RWPE1 (cell line): ENCODE measurements around the gene KXD1.
A peak's percentile ranks its signal among the peaks of the same experiment; 100 is the strongest.

Source experiments
- CTCF ChIA-PET: fragments of 350-600 bp; sonication (Branson Sonifier 250); formaldehyde crosslinking; extraction: SDS; loops from one replicate; lab custom pipeline; 2021; lab: Yijun Ruan, JAX
- POLR2A ChIA-PET: fragments of 400-600 bp; formaldehyde crosslinking; extraction: SDS; loops from one replicate; lab custom pipeline; 2020; ENCODE audit warnings: antibody characterized with exemption; ENCODE audit not compliant: low non-redundant PET; lab: Yijun Ruan, JAX
- DNase-seq: peaks from one replicate; pipeline ENCODE4 v3.0.0; 2012; ENCODE audit warnings: low spot score
- H3K27ac ChIP-seq: fragments of 450-650 bp; 2 replicates; pipeline ENCODE4 v1.5.1; 2017
- TF ChIP-seq, protein P1 (sequence below): fragments of 450-650 bp; conservative IDR thresholded peaks from 2 replicates; pipeline ENCODE4 v1.5.1; 2017; ENCODE audit warnings: low read depth, mild to moderate bottlenecking

Gene KXD1, protein sequence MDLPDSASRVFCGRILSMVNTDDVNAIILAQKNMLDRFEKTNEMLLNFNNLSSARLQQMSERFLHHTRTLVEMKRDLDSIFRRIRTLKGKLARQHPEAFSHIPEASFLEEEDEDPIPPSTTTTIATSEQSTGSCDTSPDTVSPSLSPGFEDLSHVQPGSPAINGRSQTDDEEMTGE

DNA sequence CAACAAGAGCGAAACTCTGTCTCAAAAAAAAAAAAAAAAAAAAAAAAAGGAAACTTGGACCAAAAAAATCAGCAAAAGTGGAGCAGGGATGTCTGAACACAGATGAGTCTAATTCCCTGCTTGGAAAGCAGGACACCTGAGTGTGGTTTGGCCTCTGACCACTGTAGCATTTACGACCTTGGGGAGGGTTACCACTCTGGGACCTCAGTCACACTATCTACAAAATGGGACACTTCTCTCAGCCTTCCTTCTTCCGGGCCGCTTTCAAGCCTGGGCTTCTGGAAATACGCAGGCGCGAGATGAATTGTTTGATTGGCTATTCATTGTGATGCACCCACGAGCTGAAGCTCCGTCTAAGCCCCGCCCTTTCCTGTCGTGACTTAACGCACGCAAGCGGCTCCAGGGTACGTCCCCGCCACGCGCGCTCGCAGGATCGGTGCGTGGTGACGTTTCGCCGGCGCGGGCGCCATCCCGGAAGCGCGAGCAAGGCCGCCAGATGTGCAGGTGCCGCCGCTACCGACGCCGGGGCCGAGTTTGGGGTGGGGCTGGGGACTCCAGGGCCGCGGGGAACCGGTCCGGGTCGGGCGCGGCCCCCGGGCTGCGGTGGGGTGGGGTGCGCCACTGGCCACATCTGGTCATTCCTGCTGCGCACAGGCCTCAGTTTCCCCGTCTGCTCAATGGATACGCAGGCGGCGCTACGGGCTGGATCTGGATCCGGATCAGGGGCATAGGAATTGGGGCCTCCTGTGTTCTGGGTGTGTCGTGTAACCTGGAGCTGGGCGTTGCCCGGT, at the start of gene KXD1:
KXD1 (plus strand) TSS at position 460 of the 791 bp plus-strand sequence. CDS start 4,187 bp downstream, outside the sequence.
- DNase-seq, result peak; percentile 96
- CTCF ChIA-PET, result interaction anchor here (0.5 to 1.2 kb wide), 7 partner anchors 12 to 96 kb away, joined by 3 to 8 read pairs (median 3); no protein-coding TSS in a partner anchor
- TF ChIP-seq, protein P1, sequence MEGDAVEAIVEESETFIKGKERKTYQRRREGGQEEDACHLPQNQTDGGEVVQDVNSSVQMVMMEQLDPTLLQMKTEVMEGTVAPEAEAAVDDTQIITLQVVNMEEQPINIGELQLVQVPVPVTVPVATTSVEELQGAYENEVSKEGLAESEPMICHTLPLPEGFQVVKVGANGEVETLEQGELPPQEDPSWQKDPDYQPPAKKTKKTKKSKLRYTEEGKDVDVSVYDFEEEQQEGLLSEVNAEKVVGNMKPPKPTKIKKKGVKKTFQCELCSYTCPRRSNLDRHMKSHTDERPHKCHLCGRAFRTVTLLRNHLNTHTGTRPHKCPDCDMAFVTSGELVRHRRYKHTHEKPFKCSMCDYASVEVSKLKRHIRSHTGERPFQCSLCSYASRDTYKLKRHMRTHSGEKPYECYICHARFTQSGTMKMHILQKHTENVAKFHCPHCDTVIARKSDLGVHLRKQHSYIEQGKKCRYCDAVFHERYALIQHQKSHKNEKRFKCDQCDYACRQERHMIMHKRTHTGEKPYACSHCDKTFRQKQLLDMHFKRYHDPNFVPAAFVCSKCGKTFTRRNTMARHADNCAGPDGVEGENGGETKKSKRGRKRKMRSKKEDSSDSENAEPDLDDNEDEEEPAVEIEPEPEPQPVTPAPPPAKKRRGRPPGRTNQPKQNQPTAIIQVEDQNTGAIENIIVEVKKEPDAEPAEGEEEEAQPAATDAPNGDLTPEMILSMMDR, result no peak
- POLR2A ChIA-PET, result interaction anchor here (0.5 to 1.1 kb wide), 4 partner anchors 8 to 139 kb away, joined by 3 to 6 read pairs (median 4); no protein-coding TSS in a partner anchor
- peak within 1 kb of the TSS; percentile 83 for H3K27ac ChIP-seq

DNA sequence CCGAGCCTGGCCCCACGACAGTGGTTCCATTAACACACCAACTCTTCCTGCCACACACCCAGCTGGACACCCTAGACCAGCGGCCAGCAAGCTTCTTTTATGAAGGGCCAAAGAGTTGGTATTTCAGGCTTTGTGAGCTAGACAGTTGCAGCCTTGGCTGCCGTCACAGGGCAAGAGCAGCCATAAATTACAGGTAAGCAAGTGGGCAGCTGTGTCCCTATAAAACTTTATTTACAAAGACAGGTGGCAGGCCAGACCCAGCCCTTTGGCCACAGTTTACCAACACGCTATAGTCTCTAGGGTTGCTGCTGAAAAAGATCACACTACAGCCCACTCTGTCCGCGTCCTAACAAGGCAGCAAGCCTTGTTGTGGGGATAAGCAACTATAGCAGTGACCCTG, 49.1 kb upstream of the KXD1 start:
- no peak for DNase-seq
- H3K27ac ChIP-seq, result peak overlapping the region; percentile 60
- TF ChIP-seq, protein P1, result no peak
- ChIA-PET POLR2A (no interaction called here), CTCF (interaction anchor here (0.8 kb wide), 1 partner anchor 12 kb away, joined by 4 read pairs; no protein-coding TSS in a partner anchor)

DNA sequence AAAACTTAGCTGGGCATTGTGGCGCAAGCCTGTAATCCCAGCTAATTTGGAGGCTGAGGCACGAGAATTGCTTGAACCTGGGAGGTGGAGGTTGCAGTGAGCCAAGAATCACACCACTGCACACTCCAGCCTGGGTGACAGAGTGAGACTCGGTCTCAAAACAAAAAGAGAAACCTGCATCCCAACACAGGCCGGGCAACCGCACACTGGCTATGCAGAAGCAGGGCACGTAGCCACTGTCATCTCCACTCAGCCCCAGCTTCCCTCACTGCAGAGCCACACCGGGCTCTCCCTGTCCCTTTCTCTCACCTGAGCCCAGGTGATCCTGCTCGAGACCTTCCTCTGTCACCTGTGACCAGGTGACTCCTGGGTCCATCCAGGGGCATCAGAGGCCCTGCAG, 47.5 kb upstream of the KXD1 start:
- CTCF ChIA-PET, result interaction anchor here (1.2 kb wide), 1 partner anchor 9 kb away, joined by 5 read pairs; no protein-coding TSS in a partner anchor

DNA sequence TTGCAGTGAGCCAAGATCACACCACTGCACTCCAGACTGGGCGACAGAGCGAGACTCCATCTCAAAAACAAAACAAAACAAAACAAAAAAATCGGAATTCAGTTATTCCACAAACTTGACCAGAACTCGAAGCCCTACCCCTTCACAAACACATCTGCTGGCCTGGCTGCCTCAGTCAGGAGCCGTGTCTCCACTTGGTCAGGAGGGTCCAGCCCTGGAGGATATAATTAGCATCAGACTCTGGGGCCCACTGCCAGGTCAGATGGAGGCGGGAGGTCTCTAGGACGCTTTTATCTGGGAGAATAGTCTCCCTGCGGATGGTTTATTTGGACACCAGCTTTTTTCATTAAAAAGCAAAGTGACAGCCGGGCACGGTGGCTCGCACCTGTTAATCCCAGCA, 43.8 kb upstream of the KXD1 start:
- CTCF ChIA-PET, result no interaction called here
- DNase-seq, result no peak
- TF ChIP-seq, protein P1, result no peak
- H3K27ac ChIP-seq, result peak overlapping the region; percentile 44
- POLR2A ChIA-PET, result no interaction called here

More for the DNA sequence above, 47.5 kb upstream of the KXD1 start:
- DNase-seq, result no peak
- peak overlapping the region; percentile 60 for H3K27ac ChIP-seq
- TF ChIP-seq, protein P1, result no peak
- POLR2A ChIA-PET, result no interaction called here

- DNase-seq, result peak; percentile 37
- POLR2A ChIA-PET, result no interaction called here
- H3K27ac ChIP-seq, result peak overlapping the region; percentile 71
Observed at GRCh38 chr19:18514800-18515682, 42.6 kb upstream of the KXD1 start.

More at GRCh38 chr19:18514800-18515682, 42.6 kb upstream of the KXD1 start:
- TF ChIP-seq, protein P1, result no peak
- CTCF ChIA-PET, result interaction anchor here (0.9 kb wide), 1 partner anchor 18 kb away, joined by 4 read pairs; no protein-coding TSS in a partner anchor
